ENCODE measurements around the gene VPS16. TPM values are rescaled to one million over a fixed set of nuclear protein-coding genes. Genes with fewer than 3 reads are reported as not detected.
A peak's percentile ranks its signal among the peaks of the same experiment; 100 is the strongest.

Gene VPS16
- total and polyA plus RNA-seq, 2 of the 13 experiments (the other 11 are each of a cell fraction or from before 2014, with no cell fraction given), result 34.2 to 35.4 TPM

DNA sequence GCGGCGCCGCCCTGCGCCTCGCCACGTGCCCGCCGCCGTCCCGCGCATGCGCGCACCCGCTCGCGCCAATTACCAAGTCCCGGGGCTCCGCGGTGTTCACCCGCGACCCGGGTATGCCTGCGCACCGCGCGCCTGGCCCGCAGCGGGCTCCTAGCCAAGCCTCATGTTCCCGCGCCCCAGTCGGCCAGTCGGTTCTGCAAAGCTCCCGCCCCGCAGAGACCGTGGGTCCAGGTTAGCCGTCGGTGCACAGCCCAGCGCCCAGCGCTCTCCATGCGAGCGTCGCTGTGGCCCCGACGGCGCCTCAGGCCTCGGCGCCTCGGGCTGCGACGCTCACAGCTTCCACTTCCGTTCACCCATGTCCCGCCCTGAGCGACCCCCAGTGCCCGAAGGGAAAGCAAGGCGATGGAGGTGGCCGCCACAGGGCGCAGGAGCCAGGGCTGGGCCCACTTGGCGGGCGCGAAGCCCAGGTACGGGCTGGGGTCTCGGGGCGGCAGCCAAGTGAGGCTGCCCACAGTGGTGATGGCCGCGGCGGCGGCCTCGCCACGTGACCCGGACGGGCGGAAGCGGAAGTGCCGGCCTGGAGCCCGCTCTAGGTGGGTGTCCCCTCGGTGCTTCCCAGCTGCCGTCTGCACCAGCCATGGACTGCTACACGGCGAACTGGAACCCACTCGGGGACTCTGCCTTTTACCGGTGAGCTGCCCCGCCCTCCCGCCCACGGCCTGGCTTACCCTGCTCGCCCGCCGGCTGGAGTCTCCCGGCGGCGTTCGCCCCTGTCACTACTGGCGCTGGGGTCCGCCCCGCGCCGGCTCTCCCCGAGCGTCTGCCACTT is at the start of gene VPS16, which contains the start of gene PCED1A (continued):
- TF ChIP-seq, protein P1, sequence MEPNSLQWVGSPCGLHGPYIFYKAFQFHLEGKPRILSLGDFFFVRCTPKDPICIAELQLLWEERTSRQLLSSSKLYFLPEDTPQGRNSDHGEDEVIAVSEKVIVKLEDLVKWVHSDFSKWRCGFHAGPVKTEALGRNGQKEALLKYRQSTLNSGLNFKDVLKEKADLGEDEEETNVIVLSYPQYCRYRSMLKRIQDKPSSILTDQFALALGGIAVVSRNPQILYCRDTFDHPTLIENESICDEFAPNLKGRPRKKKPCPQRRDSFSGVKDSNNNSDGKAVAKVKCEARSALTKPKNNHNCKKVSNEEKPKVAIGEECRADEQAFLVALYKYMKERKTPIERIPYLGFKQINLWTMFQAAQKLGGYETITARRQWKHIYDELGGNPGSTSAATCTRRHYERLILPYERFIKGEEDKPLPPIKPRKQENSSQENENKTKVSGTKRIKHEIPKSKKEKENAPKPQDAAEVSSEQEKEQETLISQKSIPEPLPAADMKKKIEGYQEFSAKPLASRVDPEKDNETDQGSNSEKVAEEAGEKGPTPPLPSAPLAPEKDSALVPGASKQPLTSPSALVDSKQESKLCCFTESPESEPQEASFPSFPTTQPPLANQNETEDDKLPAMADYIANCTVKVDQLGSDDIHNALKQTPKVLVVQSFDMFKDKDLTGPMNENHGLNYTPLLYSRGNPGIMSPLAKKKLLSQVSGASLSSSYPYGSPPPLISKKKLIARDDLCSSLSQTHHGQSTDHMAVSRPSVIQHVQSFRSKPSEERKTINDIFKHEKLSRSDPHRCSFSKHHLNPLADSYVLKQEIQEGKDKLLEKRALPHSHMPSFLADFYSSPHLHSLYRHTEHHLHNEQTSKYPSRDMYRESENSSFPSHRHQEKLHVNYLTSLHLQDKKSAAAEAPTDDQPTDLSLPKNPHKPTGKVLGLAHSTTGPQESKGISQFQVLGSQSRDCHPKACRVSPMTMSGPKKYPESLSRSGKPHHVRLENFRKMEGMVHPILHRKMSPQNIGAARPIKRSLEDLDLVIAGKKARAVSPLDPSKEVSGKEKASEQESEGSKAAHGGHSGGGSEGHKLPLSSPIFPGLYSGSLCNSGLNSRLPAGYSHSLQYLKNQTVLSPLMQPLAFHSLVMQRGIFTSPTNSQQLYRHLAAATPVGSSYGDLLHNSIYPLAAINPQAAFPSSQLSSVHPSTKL (CRISPR knock-in tag; IDR thresholded peaks at IDR 0.05), result peak; percentile 78
- TF ChIP-seq TOE1 (CRISPR knock-in tag; IDR thresholded peaks at IDR 0.05), result peak; percentile 62; the same call in 1 of the 2 replicates
- TF ChIP-seq, protein P2, sequence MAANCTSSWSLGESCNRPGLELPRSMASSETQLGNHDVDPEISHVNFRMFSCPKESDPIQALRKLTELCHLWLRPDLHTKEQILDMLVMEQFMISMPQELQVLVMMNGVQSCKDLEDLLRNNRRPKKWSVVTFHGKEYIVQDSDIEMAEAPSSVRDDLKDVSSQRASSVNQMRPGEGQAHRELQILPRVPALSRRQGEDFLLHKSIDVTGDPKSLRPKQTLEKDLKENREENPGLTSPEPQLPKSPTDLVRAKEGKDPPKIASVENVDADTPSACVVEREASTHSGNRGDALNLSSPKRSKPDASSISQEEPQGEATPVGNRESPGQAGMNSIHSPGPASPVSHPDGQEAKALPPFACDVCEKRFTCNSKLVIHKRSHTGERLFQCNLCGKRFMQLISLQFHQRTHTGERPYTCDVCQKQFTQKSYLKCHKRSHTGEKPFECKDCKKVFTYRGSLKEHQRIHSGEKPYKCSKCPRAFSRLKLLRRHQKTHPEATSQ (CRISPR knock-in tag; IDR thresholded peaks at IDR 0.05; ENCODE audit: borderline replicate concordance), result peak; percentile 96; the same call in 1 of the 2 replicates
- TF ChIP-seq, protein P3, sequence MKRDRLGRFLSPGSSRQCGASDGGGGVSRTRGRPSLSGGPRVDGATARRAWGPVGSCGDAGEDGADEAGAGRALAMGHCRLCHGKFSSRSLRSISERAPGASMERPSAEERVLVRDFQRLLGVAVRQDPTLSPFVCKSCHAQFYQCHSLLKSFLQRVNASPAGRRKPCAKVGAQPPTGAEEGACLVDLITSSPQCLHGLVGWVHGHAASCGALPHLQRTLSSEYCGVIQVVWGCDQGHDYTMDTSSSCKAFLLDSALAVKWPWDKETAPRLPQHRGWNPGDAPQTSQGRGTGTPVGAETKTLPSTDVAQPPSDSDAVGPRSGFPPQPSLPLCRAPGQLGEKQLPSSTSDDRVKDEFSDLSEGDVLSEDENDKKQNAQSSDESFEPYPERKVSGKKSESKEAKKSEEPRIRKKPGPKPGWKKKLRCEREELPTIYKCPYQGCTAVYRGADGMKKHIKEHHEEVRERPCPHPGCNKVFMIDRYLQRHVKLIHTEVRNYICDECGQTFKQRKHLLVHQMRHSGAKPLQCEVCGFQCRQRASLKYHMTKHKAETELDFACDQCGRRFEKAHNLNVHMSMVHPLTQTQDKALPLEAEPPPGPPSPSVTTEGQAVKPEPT (CRISPR knock-in tag; IDR thresholded peaks at IDR 0.05; ENCODE audit: low read depth), result peak; percentile 93
- TF ChIP-seq, protein P4, sequence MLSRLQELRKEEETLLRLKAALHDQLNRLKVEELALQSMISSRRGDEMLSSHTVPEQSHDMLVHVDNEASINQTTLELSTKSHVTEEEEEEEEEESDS (CRISPR knock-in tag; IDR thresholded peaks at IDR 0.05; ENCODE audit: borderline replicate concordance), result peak; percentile 58; the same call in 1 of the 2 replicates
- TF ChIP-seq, protein P5, sequence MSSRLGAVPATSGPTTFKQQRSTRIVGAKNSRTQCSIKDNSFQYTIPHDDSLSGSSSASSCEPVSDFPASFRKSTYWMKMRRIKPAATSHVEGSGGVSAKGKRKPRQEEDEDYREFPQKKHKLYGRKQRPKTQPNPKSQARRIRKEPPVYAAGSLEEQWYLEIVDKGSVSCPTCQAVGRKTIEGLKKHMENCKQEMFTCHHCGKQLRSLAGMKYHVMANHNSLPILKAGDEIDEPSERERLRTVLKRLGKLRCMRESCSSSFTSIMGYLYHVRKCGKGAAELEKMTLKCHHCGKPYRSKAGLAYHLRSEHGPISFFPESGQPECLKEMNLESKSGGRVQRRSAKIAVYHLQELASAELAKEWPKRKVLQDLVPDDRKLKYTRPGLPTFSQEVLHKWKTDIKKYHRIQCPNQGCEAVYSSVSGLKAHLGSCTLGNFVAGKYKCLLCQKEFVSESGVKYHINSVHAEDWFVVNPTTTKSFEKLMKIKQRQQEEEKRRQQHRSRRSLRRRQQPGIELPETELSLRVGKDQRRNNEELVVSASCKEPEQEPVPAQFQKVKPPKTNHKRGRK (CRISPR knock-in tag; IDR thresholded peaks at IDR 0.05), result 0 out of 2 replicates have a peak, but pooled peaks have one; percentile 26
- peak; percentile 96; the same call in 1 of the 2 replicates for TF ChIP-seq EED (CRISPR knock-in tag; IDR thresholded peaks at IDR 0.05)
- TF ChIP-seq ZNF20 (CRISPR knock-in tag; IDR thresholded peaks at IDR 0.05), result peak; percentile 88
- TF ChIP-seq ZNF749 (CRISPR knock-in tag; IDR thresholded peaks at IDR 0.05; ENCODE audit: borderline replicate concordance), result peak; percentile 60
- TF ChIP-seq ZNF589 (CRISPR knock-in tag; conservative IDR thresholded peaks at IDR 0.05), result 0 out of 2 replicates have a peak, but pooled peaks have one; percentile 88
- TF ChIP-seq ZNF44 (CRISPR knock-in tag; IDR thresholded peaks at IDR 0.05), result peak; percentile 91
- TF ChIP-seq ZNF674 (CRISPR knock-in tag; IDR thresholded peaks at IDR 0.05; ENCODE audit: low read depth), result no peak; the same call in 1 of the 2 replicates
- TF ChIP-seq ZNF709 (CRISPR knock-in tag; IDR thresholded peaks at IDR 0.05), result peak; percentile 95
- TF ChIP-seq MEIS2 (CRISPR knock-in tag; IDR thresholded peaks at IDR 0.05), result peak; percentile 76
- TF ChIP-seq SNRNP70 (IDR thresholded peaks at IDR 0.05; ENCODE audit: low read depth, low read length), result no peak
- TF ChIP-seq BORCS8-MEF2B (CRISPR knock-in tag; IDR thresholded peaks at IDR 0.05), result peak; percentile 98
- TF ChIP-seq ZNF768 (CRISPR knock-in tag; IDR thresholded peaks at IDR 0.05), result peak; percentile 81; the same call in 1 of the 2 replicates

Measured in HepG2 (cell line).